K562 (cell line): ENCODE results near the gene CDK5RAP3. TPM values are rescaled to one million over a fixed set of nuclear protein-coding genes. Genes with fewer than 3 reads are reported as not detected.

Source experiments
- ARID2 ChIP-seq: fragments of 450-650 bp; IDR thresholded peaks from 2 replicates; pipeline ENCODE4 v1.6.1; 2017; ENCODE audit warnings: antibody characterized with exemption, mild to moderate bottlenecking
- CREM ChIP-seq: IDR thresholded peaks from 2 replicates; pipeline ENCODE4 v1.6.1; 2014; ENCODE audit warnings: antibody characterized with exemption, low read depth
- CTCF ChIP-seq, 3 experiments: IDR thresholded peaks in 2 of 3; conservative IDR thresholded peaks in 1 of 3; 2 replicates each; pipeline ENCODE4 v1.5.1; 2011 to 2012; ENCODE audit warnings: low read length in 3 of 3, mild to moderate bottlenecking in 3 of 3, control low read depth in 2 of 3, improper control_type of control experiment in 1 of 3, inconsistent platforms in 1 of 3, low read depth in 1 of 3, mixed read lengths in 1 of 3, moderate library complexity in 1 of 3; ENCODE audit not compliant: insufficient read depth in 2 of 3
- FOS ChIP-seq: IDR thresholded peaks from 3 replicates; pipeline ENCODE4 v1.6.1; 2011; ENCODE audit not compliant: insufficient read length; ENCODE audit errors: extremely low read depth
- MAZ ChIP-seq, 2 experiments: fragments of 450-650 bp in 1 of 2; sonication (generic) in 1 of 2; formaldehyde crosslinking; IDR thresholded peaks in 1 of 2; conservative IDR thresholded peaks in 1 of 2; 2 replicates each; pipeline versions ENCODE4 v1.4.0 to v1.5.0; 2020; ENCODE audit warnings: mild to moderate bottlenecking in 1 of 2, missing genetic modification reagents in 1 of 2
- NR4A1 ChIP-seq, 2 experiments: fragments of 250-450 bp in 1 of 2; fragments of 450-650 bp in 1 of 2; sonication (Bioruptor Pico) in 1 of 2; IDR thresholded peaks; 2 replicates each; pipeline versions ENCODE4 v1.4.0 to v1.6.1; 2016 to 2020; ENCODE audit warnings: mild to moderate bottlenecking in 2 of 2, missing compliant biosample characterization in 1 of 2, missing genetic modification characterization in 1 of 2, moderate library complexity in 1 of 2
- NRF1 ChIP-seq, 2 experiments: fragments of 450-650 bp; IDR thresholded peaks in 1 of 2; conservative IDR thresholded peaks in 1 of 2; 2 replicates each; pipeline ENCODE4 v1.6.1; 2014; ENCODE audit warnings: mild to moderate bottlenecking in 2 of 2
- PRMT5 ChIP-seq: sonication (generic); formaldehyde crosslinking; IDR thresholded peaks from 2 replicates; pipeline ENCODE4 v1.5.0; 2020; ENCODE audit warnings: missing genetic modification reagents
- REST ChIP-seq, 2 experiments: fragments of 450-650 bp; formaldehyde crosslinking in 1 of 2; IDR thresholded peaks; 2 replicates each; pipeline versions ENCODE4 v1.4.0 to v1.6.1; 2014 to 2020; ENCODE audit warnings: mild to moderate bottlenecking in 2 of 2, borderline replicate concordance in 1 of 2, low read depth in 1 of 2
- SAFB2 ChIP-seq: fragments of 200-400 bp; formaldehyde crosslinking; IDR thresholded peaks from 2 replicates; pipeline ENCODE4 v1.6.1; 2018; ENCODE audit warnings: borderline replicate concordance, low read length, low read depth, moderate library complexity; ENCODE audit not compliant: severe bottlenecking
- SMC3 ChIP-seq: conservative IDR thresholded peaks from 2 replicates; pipeline ENCODE4 v1.6.1; 2011; ENCODE audit warnings: low read depth, low read length, improper control_type of control experiment; ENCODE audit not compliant: insufficient read depth
- STAG1 ChIP-seq: sonication (generic); formaldehyde crosslinking; IDR thresholded peaks from 2 replicates; pipeline ENCODE4 v1.5.0; 2020; ENCODE audit warnings: missing genetic modification reagents, borderline replicate concordance
- XRCC5 ChIP-seq: fragments of 200-400 bp; formaldehyde crosslinking; IDR thresholded peaks from 2 replicates; pipeline ENCODE4 v1.6.1; 2017; ENCODE audit warnings: low read depth, mild to moderate bottlenecking, low read length
- ZNF408 ChIP-seq: fragments of 250-450 bp; sonication (Bioruptor Pico); IDR thresholded peaks from 2 replicates; pipeline ENCODE4 v1.4.0; 2020; ENCODE audit warnings: low read depth, mild to moderate bottlenecking, moderate library complexity
- polyA plus RNA-seq, 8 experiments: library from polyadenylated mRNA; depleted of rRNA in 4 of 8; stranded (reverse) in 5 of 8; unstranded in 3 of 8; fragments of >200 nt; fragmentation: Nextera tagmentation in 2 of 8; fragmentation: Illumina TruSeq in 1 of 8; extraction: Ambion mirVana in 2 of 8; extraction: Trizol in 1 of 8; gene quantifications; 2 replicates each; pipeline versions ENCODE4 v1.2.1 to v1.2.3, GENCODE V29; 2011 to 2014; ENCODE audit warnings: inconsistent platforms in 1 of 8, missing spikeins in 1 of 8
- total RNA-seq, 7 experiments: library from RNA; depleted of rRNA in 6 of 7; stranded (reverse); fragments of >200 nt in 6 of 7; fragmentation: Illumina TruSeq in 2 of 7; extraction: Trizol in 2 of 7; gene quantifications; 2 replicates each; pipeline versions ENCODE4 v1.2.1 to v1.2.3, GENCODE V29; 2011 to 2021; ENCODE audit warnings: low replicate concordance in 1 of 7
- TF ChIP-seq, protein P1 (sequence below): conservative IDR thresholded peaks from 2 replicates; pipeline ENCODE4 v1.6.1; 2011; ENCODE audit warnings: low read depth, mild to moderate bottlenecking, low read length; ENCODE audit not compliant: control insufficient read depth

CDK5RAP3 gene
- total and polyA plus RNA-seq, 9 of the 15 experiments (the other 6 are each of a cell fraction or from before 2014, with no cell fraction given), result 44.2 to 202 (median 91.5) TPM

- peak; percentile 70 for TF ChIP-seq REST (IDR thresholded peaks at IDR 0.05; ENCODE audit: borderline replicate concordance)
- no peak for TF ChIP-seq REST (CRISPR knock-in tag; IDR thresholded peaks at IDR 0.05; ENCODE audit: low read depth)
- TF ChIP-seq NRF1 (conservative IDR thresholded peaks at IDR 0.05 in 1 of 2, IDR thresholded peaks at IDR 0.05 in 1 of 2), result no peak
- TF ChIP-seq XRCC5, result peak; percentile 91
- no peak for TF ChIP-seq PRMT5 (CRISPR knock-in tag)
- TF ChIP-seq CREM, result peak; percentile 56
- peak; percentile 66; the same call in 1 of the 2 replicates for TF ChIP-seq ARID2
- TF ChIP-seq, protein P1, sequence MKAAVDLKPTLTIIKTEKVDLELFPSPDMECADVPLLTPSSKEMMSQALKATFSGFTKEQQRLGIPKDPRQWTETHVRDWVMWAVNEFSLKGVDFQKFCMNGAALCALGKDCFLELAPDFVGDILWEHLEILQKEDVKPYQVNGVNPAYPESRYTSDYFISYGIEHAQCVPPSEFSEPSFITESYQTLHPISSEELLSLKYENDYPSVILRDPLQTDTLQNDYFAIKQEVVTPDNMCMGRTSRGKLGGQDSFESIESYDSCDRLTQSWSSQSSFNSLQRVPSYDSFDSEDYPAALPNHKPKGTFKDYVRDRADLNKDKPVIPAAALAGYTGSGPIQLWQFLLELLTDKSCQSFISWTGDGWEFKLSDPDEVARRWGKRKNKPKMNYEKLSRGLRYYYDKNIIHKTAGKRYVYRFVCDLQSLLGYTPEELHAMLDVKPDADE, result no peak
- TF ChIP-seq MAZ (CRISPR knock-in tag; conservative IDR thresholded peaks at IDR 0.05 in 1 of 2, IDR thresholded peaks at IDR 0.05 in 1 of 2), result peak in 1 of 2 experiments; percentile 54; a peak in 2 of 4 replicates
- no peak for TF ChIP-seq FOS
- TF ChIP-seq ZNF408 (CRISPR knock-in tag), result no peak
- TF ChIP-seq NR4A1 (CRISPR knock-in tag; IDR thresholded peaks at IDR 0.05), result no peak
- TF ChIP-seq NR4A1 (tag; IDR thresholded peaks at IDR 0.05), result no peak
- peak; percentile 81 for TF ChIP-seq SMC3
- TF ChIP-seq STAG1, result peak; percentile 19; the same call in 1 of the 2 replicates
- no peak for TF ChIP-seq SAFB2
- peak; percentile 72 to 79 (median 78) for TF ChIP-seq CTCF (IDR thresholded peaks at IDR 0.05 in 2 of 3, conservative IDR thresholded peaks at IDR 0.05 in 1 of 3; ENCODE audit: insufficient read depth in 2 of 3, low read depth in 1 of 3, low read length in 3 of 3)
These were observed 7.4 kb downstream of the CDK5RAP3 start (continued) for GRCh38 chr17:47978324-47978723.
